Amygdala (tissue), 56 donors: Measurements from ENCODE around the gene PIP4K2C.

Experiments used
- DNase-seq, 56 donors: peaks; one replicate each; lab custom pipeline; 2025; lab: John Stamatoyannopoulos, UW

The PIP4K2C gene

DNA sequence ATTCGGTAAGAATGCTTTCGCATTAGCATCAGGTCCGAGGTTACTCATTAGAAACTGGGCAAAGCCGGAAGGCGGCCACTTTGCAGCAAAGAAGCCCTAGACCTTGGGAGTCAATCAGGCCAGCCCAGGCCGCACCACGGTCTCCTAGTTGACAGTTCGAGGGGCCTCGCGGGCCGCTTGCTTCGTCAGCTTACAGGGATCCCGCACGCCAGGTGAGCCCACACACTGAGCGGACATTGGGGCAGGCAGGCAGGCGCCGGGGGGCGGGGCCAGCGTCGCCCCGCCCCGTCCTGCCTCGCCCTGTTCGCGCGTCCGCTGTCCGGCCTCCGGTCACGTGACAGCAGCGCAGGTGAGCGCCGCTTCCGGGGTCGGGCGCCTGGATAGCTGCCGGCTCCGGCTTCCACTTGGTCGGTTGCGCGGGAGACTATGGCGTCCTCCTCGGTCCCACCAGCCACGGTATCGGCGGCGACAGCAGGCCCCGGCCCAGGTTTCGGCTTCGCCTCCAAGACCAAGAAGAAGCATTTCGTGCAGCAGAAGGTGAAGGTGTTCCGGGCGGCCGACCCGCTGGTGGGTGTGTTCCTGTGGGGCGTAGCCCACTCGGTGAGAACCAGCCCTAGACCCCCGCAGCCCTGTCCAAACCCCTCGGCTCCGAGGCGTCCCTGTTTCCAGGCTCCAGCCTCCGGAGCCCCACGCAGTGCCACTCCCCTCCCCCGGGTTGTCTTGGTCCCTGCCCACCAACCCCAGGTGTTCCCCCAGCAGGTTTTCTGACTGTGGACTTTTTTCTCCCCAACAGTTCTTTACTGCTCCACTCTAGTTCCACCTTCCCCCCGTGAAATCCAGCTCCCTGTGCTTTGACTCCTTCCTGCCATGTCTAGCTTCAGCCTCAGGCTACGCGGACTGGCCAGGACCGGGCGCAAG lies at the start of gene PIP4K2C:
Gene PIP4K2C (plus strand): TSS at position 329 of the 918 bp plus-strand sequence. CDS start 98 bp downstream, at position 427.
- peak in 55 of 56 donors; percentile 22 to 85 (median 63) for DNase-seq

DNA sequence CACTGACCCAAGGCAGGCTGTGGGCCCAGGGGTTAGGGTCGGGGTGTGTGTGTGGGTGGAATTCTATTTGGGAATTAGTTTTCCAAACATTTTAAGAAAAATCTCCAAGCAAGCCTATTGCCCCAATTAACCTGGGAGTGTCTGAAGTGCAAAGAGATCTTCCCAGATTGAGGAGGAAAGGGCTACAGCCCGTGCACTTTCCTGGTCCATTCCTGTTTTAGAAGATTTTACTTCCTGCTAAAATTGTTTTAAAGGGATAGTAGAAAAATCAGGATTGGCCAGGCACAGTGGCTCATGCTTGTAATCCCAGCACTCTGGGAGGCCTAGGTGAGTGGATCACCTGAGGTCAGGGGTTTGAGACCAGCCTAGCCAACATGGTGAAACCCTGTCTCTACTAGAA lies 49.3 kb upstream of the PIP4K2C start:
- DNase-seq = no peak

DNA sequence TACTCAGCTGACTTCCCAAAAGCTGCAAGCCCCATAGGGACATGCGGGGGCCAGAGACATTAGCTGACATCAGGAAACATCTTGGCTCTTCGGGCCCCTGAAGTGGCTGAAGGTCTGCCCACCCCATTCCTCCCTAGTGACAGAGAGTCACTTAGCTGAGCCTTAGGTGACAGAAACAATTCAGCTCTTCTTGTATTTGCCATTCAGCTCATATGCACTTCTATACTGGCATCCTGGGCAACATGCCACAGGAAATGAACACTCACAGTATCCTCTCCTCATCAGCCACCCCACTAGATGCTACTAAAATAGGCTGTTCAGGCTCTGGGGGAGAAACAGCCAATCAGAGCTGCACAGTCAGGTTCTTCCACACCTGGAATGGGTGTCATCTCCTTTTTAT lies 47.4 kb upstream of the PIP4K2C start:
- DNase-seq = peak in 9 of 56 donors; percentile 6 to 51 (median 21)

DNA sequence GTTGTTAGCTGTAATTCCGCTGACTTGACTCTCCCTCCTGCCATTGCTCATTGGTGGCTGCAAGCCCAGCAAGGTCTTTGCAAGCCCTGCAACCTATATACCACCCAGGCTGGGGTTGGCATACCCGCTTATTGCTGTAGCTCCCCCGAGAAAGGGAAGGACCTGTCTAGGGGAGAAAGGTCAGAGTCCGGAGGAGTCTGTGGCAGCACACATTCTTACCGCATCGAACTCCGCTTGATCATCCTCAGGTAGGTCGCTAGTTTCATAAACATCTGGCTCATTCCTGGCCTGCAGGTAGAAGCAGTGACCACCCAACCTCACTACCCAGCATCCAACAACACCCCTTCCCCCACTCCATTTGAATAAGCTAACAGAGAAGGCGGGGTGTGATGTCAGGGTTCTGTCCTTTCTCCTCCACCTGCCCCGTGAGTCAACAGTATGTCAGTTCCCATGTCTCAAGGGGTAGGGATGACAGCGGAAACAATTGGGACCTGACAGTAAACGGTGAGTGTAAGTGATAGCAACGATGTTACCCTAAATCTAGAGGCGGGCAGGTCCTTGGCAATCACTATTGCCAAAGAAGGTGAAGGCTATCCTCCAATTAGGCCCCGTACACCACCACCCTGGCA lies 45.1 kb upstream of the PIP4K2C start:
- DNase-seq = no peak

DNA sequence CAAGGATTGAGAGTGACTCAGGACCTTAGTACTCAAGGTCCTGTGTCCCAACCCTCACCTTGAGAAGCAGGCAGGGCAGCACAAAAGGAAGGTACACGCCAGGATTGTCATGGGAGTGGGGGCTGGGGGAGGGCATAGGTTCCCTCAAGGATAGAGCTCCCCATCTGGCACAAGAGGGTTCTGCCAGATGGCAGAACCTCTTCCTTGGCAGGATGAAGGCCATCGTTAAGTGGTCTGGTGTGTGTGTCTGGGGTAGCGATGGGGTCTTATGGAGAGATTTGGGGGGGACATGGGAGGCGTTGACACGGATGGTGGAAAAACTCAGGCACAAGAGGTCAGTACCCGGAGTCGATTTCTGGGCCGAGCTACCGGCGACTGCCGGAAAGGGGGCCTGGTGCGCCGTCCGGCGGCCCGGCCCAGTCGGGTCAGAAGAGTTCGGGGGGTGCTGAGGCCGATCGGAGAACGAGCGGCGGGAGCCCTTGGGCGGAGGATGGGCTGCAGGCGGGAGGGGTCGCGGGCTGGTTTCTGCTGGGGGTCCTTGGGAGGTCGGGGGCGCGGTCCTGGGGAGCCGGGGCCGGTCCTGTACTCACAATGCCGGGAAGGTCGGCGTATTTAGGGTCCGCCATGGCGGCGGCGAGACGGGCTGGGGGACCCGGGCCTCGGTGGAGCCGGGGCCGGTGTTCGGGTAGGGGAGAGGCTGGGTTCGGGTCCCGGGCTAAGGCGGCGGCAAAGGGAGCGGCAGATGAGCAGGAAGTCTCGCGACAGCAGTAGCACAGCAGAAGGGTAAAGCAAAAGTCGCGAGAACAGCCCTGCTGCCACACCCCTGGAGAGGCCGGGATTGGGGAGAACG lies 44.3 kb upstream of the PIP4K2C start, which contains the start of gene DCTN2:
Gene DCTN2 (minus strand): TSS at position 755 of the 850 bp plus-strand sequence. CDS start 129 bp downstream, at position 626.
- DNase-seq = peak; percentile 35 to 98 (median 92)

DNA sequence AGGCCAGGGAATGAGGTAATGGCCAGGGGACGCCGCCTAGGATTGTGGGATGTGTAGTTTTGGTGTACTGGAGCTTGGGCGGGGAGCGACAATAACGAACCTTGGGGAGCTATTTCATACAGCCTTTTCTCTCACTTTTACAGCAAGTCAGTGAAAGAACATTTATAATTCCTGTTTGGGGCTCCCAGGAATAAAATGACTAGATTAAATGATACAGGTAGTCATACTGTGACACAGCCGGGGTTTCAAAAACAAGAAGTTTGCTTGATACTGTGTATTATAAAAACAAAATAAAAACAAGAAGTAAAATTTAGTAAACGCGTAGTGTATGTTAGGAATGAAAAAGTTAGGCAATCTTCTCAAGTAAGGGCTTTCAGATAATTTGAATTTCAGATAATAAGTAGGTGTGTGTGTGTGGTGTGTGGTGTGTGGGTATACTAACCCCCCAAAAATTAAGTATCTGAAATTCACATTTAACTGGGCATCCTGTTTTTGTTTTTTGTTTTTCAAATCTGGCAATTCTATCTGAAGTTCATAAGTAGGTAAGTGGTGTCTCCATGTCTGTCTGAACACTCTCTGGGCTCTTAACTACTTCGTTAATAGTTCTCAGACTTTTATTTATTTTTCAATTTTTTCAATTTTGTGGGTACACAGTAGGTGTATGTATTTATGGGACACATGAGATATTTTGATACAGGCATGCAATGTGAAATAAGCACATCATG lies 43.5 kb upstream of the PIP4K2C start:
- no peak for DNase-seq

DNA sequence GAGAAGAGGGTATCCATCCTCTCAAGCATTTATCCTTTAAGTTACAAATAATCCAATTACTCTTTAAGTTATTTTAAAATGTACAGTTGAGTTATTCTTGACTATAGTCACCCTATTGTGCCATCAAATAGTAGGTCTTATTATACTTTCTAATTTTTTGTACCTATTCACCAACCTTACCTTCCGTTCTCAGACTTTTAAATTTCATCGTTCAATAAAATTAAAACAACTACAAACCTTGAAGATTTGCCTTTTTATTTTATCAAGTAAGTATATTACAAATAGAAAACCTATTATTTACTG lies 43.0 kb upstream of the PIP4K2C start:
- DNase-seq = no peak

DNA sequence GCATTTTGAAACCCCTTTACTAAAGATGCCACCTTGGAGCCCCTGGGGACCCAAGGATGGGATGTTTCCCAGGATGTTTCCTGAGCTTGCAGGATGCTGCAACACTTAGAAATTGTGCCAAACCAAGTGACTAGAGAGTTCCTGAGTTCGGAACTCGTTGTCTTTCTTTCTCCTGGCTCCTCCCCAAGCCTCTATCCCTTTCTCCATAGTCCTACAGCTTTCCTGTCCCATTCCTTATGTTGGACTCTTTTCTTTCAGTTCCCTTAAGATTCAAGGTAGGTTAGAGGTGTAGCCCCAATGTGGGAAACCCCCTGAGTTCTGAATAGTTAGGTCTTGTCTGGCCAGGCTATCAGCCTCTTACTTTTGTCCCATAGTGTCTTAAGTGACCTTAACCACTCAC lies 42.5 kb upstream of the PIP4K2C start:
- no peak for DNase-seq

DNA sequence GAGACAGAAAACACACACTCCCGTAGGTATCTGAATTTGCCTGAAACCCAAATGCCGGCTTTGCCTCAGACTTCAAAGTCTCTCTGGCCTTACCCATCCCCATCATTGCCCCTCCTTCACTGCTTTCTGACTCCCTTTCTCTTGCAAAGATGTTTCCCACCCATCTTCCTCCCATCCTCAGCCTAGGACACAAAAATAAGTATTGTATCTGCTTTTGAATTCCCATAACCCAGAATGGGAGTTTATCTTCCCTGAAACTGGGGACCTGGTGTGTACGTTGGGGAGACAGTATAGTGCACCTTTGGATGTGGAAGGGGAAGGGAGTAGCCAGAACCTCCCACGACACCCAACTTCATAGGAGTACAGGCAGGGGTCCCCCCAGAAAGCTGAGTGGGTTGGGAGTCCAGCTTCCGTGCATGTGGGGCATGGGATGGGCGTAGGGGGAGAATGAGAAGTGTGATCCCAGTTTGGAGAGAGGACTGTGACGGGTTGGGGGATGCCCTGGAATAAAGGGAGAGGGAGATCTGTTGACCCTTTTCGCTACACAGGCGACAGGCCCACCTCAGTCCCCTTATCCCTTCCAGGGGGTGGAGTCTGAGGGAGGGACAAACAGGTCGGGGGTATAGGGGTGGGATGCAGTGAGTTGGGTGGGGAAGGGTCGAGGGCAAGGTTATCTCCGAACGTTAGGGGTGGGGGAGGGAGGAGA lies 41.6 kb upstream of the PIP4K2C start:
- peak in 1 of 56 donors; percentile 32 for DNase-seq

DNA sequence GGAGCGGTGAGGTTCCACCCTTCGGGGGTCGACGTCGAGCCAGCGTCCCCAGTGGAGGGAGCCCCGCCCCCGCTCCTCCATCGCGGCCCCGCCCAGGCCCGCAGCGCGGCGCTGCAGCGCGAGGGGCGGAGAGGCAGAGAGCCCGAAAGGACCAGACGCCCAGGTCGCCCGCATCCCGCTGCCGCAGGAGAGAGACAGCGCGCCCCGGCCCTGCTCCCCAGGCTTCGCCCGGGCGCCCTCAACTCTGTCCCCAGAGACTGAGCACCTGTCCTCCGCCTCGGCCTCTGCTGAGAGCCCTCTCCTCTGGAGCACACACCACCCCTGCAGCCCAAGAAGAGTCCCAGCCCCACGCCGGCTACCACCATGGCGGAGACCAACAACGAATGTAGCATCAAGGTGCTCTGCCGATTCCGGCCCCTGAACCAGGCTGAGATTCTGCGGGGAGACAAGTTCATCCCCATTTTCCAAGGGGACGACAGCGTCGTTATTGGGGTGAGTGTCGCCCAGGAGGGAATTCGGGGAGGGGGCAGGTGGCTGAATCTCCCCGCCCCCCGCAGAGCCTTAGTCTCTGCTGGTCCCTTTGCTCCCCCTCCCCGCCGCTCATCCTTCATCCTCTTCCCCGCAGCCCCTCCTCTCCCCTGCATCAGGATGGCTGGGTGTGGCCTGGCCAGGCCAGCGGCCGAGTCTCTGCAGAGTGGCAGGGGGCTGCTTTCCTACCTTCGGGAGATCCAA lies 40.9 kb upstream of the PIP4K2C start, which contains the start of gene KIF5A:
Gene KIF5A (plus strand): TSS at position 136 of the 732 bp plus-strand sequence. CDS start 228 bp downstream, at position 364.
- peak in 44 of 56 donors; percentile 3 to 72 (median 38) for DNase-seq

DNA sequence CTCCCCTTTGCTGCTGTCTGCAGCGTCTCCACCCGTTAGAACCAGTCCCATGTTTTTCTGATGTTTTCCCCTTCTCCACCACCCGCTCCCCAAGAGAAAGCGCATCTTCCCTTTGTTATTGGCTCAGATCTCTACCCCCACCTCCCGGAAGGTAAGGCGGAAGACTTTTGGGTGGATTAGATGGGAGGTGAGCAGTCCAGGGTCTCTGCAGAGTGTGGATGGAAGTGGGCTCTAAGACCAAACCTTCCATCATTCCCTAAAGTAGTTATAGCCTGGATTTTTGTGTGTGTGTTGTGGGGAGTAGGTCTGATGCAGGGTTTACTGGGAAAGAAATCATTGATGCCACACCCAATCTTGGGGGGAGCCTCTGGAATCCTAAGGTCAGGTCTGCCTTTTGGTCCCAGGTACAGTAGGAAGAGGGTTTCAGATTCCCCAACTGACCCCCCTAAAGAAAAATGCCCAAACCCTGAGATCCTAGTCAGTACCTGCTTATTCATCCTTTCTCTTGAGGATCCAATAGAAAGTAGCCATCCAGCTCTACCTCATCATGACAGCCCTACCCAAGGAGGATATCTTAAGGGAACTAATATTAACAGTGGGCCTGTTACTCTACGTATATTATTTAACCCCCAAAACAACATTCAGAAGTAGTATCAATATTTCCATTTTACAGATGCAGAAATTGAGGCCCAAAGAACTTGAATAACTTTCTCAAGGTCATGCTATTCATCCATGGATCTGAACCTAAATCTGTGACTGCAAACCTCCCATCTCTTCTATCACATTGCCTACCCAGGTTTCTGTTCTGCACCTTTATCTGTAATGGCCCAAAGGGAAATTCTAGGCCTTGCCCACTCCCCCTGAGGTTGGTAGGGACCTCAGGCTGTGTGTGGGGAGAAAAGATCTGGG lies 40.1 kb upstream of the PIP4K2C start:
- no peak for DNase-seq

DNA sequence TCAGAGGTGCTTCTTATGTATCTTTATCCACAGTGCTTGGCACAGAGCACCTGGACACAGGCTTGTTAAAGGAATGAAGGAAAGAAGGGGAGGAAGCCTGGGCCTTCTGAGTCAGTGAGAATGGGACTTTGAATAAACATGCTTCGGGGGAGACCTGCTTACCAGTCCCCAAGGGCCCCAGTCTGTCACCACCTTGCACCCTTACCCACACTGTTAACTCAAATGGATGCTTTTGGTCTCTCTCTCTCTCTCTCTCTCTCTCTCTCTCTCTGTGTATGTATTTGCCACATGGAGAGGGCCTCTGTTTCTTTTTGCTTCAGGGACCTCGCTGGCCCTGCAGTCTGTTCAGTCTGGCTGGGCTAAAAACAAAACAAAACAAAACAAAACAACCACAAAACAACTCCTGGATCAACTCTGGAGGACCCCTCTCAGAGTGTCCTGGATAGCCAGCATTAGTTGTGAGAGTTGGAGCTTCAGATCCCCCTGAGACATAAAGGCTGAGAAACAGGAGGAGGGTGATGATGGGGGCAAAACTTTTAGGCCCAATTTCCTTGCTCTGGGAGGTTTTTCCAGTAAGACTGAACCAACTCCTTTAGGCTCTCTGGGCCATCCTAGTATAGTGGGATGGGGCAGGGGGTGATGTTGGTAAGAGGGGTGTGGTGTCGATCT lies 39.2 kb upstream of the PIP4K2C start:
- DNase-seq = no peak

DNA sequence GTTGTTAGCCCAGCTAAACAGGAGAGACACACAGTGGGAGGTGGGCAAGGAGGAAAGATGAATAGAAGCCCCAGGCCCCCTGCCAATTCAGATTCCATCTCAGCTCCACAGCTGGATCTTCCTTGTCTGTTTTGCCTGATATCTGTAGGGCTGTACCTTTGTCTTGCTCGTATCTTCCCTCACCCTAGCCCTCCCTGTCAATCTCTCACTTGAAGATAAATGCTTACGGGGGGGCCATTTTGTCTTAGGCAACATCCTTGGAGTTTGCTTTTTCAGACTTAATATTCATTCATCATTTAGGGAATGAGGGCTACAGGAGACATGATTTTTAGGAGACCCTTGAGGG lies 38.7 kb upstream of the PIP4K2C start:
- no peak for DNase-seq

DNA sequence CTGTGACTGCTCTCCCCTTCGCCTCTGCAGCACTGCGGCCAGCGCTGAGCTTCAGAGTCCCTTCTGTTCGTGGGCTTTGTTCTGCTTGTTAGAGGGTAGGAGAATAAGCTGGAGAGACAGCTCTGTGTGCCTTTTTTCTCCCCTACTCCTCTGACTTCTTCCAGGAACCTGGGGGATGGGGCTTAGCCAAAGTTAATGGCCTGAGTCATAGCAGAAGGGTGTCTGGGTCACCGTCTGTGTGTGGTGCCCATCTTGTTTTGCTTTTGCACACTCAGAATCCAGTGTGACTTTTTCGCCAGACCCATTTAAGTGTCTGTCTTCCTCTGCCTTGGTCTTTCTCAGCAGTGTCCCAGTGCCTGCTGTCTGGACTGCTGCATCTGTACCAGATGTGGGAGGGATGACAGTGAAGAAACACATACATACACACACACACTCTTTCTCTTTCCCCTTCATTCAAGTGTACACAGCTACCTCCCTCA lies 38.1 kb upstream of the PIP4K2C start:
- DNase-seq = no peak

DNA sequence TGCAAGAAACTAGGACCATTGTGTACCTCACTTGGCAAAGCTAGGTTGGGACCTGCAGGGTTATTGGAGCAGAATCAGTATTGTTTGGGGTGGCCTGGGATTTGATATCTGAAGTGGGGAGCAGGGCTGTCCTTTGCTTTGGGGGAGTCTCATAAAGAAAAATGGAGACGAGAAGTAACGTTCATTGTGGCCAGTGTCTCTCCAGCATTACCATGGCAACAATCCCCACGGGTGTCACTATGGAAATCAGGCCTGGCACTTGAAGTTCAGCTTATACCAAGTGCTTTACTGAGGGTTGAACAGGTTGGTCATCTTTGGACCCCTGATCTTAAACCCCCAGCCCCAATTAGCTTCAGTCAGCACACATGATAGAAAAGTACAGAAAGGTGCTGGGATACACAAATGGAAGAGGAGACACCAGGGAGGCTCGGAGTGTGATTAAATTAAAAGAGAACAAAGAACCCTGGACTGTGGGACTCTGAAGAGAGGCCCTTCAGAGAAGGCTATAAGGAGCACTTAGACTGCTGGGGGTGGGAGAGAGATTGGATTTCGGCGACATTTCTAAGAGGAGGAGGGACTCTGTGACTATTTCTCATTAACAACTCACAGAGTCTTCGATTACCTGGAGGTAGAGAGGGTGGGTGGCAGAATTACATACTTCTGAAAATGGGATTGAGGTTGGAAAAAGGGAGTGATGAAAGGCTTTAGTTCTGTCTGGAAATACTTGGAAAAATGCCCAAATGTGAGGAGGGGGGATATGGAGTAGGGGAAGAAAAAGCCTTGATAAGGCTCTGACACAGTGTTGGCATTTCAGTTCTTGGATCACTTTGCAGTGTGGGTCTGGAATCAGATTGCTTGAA lies 37.4 kb upstream of the PIP4K2C start:
- DNase-seq = peak in 2 of 56 donors; percentile 5 to 11

DNA sequence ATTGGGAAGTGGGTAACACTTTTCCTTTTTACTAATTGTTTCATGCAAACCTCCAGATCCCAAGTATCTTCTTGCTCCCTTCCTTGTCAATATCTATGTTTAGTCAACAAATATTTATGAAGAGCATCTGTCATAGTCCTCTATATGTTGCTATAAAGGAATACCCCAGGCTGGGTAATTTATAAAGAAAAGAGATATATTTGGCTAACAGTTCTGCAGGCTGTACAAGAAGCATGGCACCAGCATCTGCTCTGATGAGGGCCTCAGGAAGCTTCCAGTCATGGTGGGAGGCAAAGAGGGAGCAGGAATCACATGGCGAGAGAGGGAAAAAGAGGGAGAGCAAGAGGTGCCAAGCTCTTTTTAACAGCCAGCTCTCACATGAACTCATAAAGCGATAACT lies 36.5 kb upstream of the PIP4K2C start:
- DNase-seq = no peak
